H4 (cell line): ENCODE results near the gene BSX. TPM values are rescaled to one million over a fixed set of nuclear protein-coding genes. Genes with fewer than 3 reads are reported as not detected.

Source experiments
- DNase-seq: peaks from one replicate; pipeline ENCODE4 v3.0.0-alpha.2; 2015; ENCODE audit warnings: low spot score
- total RNA-seq: library from RNA; depleted of rRNA; stranded (reverse); fragments of >200 nt; shearing (Covaris generic); gene quantifications from 2 replicates; pipeline ENCODE4 v1.2.3, GENCODE V29; 2014; rRNA removed

The BSX gene
- total RNA-seq, 1 experiment from 2014 or later = 0.31 TPM

DNA sequence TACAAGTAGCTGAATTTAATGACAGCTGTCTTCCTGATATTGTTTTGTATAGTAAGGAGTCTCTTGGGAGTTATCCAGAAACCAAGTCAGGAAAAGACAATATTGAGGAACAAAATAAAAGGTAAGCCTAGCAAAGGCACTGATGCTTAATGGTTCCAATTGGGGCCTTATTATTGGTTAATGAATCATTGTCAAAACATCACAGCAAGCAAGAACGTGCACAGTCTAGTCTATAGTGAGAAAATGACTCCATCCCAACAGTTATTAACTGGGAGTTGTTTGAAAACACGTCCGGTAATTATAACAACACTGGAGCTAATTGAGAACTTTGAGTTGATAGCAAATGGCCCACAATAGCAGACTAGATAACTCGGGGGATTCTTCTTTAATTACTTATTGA lies 17.7 kb downstream of the BSX start:
- no peak for DNase-seq

DNA sequence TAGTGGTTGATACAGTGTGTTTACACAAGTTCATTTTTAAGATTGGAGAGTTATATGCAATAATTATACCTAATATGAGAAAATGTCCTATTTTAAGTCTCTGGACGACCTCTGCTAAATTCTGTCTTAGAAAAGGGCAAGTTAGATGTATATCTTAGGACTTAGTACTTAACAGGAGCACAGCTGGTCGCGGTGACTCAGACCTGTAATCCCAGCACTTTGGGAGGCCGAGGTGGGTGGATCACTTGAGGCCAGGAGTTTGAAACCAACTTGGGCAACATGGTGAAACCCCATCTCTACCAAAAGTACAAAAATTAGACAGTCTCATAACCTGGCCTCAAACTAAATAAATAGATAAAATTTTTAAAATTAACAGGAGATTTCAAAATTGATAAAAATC lies 27.2 kb downstream of the BSX start:
- no peak for DNase-seq

DNA sequence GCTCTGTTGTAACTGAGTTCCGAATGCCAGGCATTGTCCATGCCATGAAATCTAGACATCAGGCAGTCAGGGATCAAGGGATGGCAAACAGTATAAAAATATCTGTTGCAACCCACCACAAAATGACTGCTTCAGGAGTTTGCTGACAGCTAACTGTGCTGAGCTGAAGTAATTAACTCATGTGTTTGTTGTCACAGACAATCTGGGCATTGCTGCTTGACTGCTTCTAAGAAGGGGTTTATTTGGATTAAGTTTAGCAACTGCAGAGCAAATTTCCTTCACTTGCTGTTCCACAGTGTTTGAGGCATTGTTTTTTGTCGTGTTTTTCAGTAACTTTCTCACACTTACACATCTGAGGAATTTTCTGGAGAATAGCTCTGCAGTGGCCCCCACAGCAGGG lies 30.4 kb downstream of the BSX start:
- DNase-seq = no peak

DNA sequence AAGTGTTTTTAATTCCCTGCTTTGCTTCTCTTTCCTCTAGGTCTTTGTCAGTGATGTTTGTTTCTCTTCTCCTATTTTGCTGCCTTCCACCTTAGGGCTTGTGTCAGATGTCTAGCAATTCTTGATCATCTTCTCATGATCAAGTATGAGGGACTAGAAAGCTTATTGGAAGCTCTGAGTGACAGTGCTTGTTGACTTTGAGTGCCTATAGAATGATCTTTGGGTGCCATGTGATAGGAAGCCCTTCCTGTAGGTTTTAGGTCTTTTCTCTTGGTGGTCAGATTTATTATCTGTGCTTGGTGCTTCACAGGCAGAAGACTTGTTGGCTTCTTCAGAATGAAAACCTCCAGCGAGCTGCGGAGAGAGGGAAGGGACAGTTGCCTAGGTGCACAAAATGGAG lies 43.1 kb downstream of the BSX start:
- no peak for DNase-seq

GRCh38 chr11:122937983-122938382 lies 43.7 kb downstream of the BSX start:
- no peak for DNase-seq

- no peak for DNase-seq
These were observed 48.2 kb downstream of the BSX start for GRCh38 chr11:122933416-122933815.

GRCh38 chr11:122931510-122931909 lies 50.1 kb downstream of the BSX start:
- DNase-seq = no peak

Other genes with a start within 250 kb of the BSX start
- not detected in 2 replicates for gene CRTAM, start 143.3 kb downstream of the BSX start, total RNA-seq
- 2.8 and 2.9 TPM in 2 replicates for gene JHY, start 99.1 kb downstream of the BSX start, total RNA-seq
- 3,716 and 4,248 TPM in 2 replicates for gene HSPA8, start 80.3 kb upstream of the BSX start, total RNA-seq
- gene CLMP, start 213.4 kb upstream of the BSX start, total RNA-seq = 13.6 and 25.2 TPM in 2 replicates